HepG2 (cell line): Measurements from ENCODE around the gene GLI3. TPM values are rescaled to one million over a fixed set of nuclear protein-coding genes. Genes with fewer than 3 reads are reported as not detected.

Source experiments
- ATAC-seq: fragments of 200-7000 bp; cut with Tn5 transposase; 3 replicates; pipeline ENCODE4 v1.9.1; 2020; ENCODE audit warnings: mild to moderate bottlenecking, moderate library complexity
- BruUV-seq: library from RNA; stranded (reverse); fragments of 400-500 nt; replicated peaks from 2 replicates; lab custom pipeline; 2021; lab: Mats Ljungman, UMichigan
- CTCF ChIA-PET: fragments of 300-600 bp; formaldehyde crosslinking; extraction: SDS; loops from one replicate; lab custom pipeline; 2021; ENCODE audit warnings: low total read pairs, inconsistent platforms, low intra/inter-chr PET ratio; lab: Yijun Ruan, JAX
- POLR2A ChIA-PET: fragments of 350-600 bp; sonication (Branson Sonifier 250); formaldehyde crosslinking; loops from one replicate; lab custom pipeline; 2020; ENCODE audit warnings: antibody characterized with exemption, inconsistent platforms; lab: Yijun Ruan, JAX
- DNase-seq: peaks from one replicate; pipeline ENCODE4 v3.0.0-alpha.2; 2015; ENCODE audit warnings: low spot score
- FAIRE-seq: peaks from 3 replicates; lab custom pipeline; 2011; peaks lifted over from hg19 to GRCh38; lab: Jason Lieb, UNC
- H2AFZ ChIP-seq: one replicate; pipeline ENCODE4 v1.6.1; 2011; ENCODE audit warnings: low read length, inconsistent platforms
- H3K27ac ChIP-seq: fragments of 300-600 bp; 3 replicates; pipeline ENCODE4 v1.8.0; 2011; ENCODE audit warnings: mixed run types, mild to moderate bottlenecking, mixed read lengths, low read length, inconsistent platforms; ENCODE audit not compliant: insufficient read depth; ENCODE audit errors: extremely low read length
- H3K27me3 ChIP-seq, 2 experiments: fragments of 200-600 bp in 1 of 2; 2 replicates in 1 of 2; 3 replicates in 1 of 2; pipeline versions ENCODE4 v1.6.0 to v1.8.0; 2011; ENCODE audit warnings: low read length in 2 of 2, mild to moderate bottlenecking in 2 of 2, moderate library complexity in 2 of 2, inconsistent platforms in 1 of 2; ENCODE audit not compliant: insufficient read depth in 2 of 2, control insufficient read depth in 1 of 2
- H3K36me3 ChIP-seq, 2 experiments: fragments of 200-600 bp in 1 of 2; replicated peaks in 1 of 2; 2 replicates in 1 of 2; 3 replicates in 1 of 2; pipeline versions ENCODE4 v1.5.1 to v1.8.0; 2011; ENCODE audit warnings: low read length in 2 of 2, inconsistent platforms in 1 of 2; ENCODE audit not compliant: insufficient read depth in 2 of 2, control insufficient read depth in 1 of 2
- H3K4me1 ChIP-seq: 2 replicates; pipeline ENCODE4 v1.5.1; 2012; ENCODE audit warnings: low read length, inconsistent platforms; ENCODE audit not compliant: insufficient read depth
- H3K4me2 ChIP-seq: 2 replicates; pipeline ENCODE4 v1.6.0; 2011; ENCODE audit warnings: low read depth, low read length, inconsistent platforms
- H3K4me3 ChIP-seq, 3 experiments: fragments of 200-600 bp in 1 of 3; sonication (generic), shearing (Covaris generic) in 1 of 3; replicated peaks in 1 of 3; 2 replicates each; pipeline ENCODE4 v1.5.1; 2011 to 2016; ENCODE audit warnings: low read length in 3 of 3, inconsistent platforms in 2 of 3, low read depth in 2 of 3, mild to moderate bottlenecking in 2 of 3, control low read depth in 1 of 3, mixed read lengths in 1 of 3; ENCODE audit not compliant: insufficient read depth in 1 of 3
- H3K79me2 ChIP-seq: one replicate; pipeline ENCODE4 v1.6.1; 2011; ENCODE audit warnings: low read length, inconsistent platforms; ENCODE audit not compliant: insufficient read depth
- H3K9ac ChIP-seq: 2 replicates; pipeline ENCODE4 v1.6.0; 2011; ENCODE audit warnings: mild to moderate bottlenecking, low read depth, low read length, inconsistent platforms; ENCODE audit not compliant: insufficient read depth
- H3K9me3 ChIP-seq: 2 replicates; pipeline ENCODE4 v1.5.1; 2012; ENCODE audit warnings: mild to moderate bottlenecking, low read length
- H4K20me1 ChIP-seq: 2 replicates; pipeline ENCODE4 v1.6.0; 2011; ENCODE audit warnings: inconsistent platforms, mild to moderate bottlenecking, low read length, moderate library complexity; ENCODE audit not compliant: insufficient read depth
- IKZF1 ChIP-seq: fragments of 450-650 bp; IDR thresholded peaks from 2 replicates; pipeline ENCODE4 v1.7.1; 2016
- IKZF4 ChIP-seq: sonication (generic); formaldehyde crosslinking; IDR thresholded peaks from 2 replicates; pipeline ENCODE4 v1.5.1; 2020; ENCODE audit warnings: borderline replicate concordance, mild to moderate bottlenecking, low read depth, missing genetic modification reagents; ENCODE audit errors: not compliant biosample characterization
- MYNN ChIP-seq: sonication (generic); formaldehyde crosslinking; IDR thresholded peaks from 2 replicates; pipeline ENCODE4 v1.4.0; 2020; ENCODE audit warnings: mild to moderate bottlenecking, low read depth, missing genetic modification reagents
- SOX6 ChIP-seq, 2 experiments: fragments of 450-650 bp in 1 of 2; sonication (generic) in 1 of 2; formaldehyde crosslinking in 1 of 2; IDR thresholded peaks; 2 replicates each; pipeline versions ENCODE4 v1.4.0 to v1.6.1; 2017 to 2020; ENCODE audit warnings: antibody characterized with exemption in 1 of 2, mild to moderate bottlenecking in 1 of 2, missing genetic modification reagents in 1 of 2
- SPEN ChIP-seq: sonication (generic); formaldehyde crosslinking; IDR thresholded peaks from 2 replicates; pipeline ENCODE4 v1.5.1; 2020; ENCODE audit warnings: low read depth, mild to moderate bottlenecking, missing genetic modification reagents
- TCF7L2 ChIP-seq: IDR thresholded peaks from 2 replicates; pipeline ENCODE4 v1.6.1; 2011; ENCODE audit warnings: mild to moderate bottlenecking, low read depth, low read length, moderate library complexity
- ZFP82 ChIP-seq: sonication (generic); formaldehyde crosslinking; IDR thresholded peaks from 2 replicates; pipeline ENCODE4 v1.5.1; 2020; ENCODE audit warnings: mild to moderate bottlenecking, missing genetic modification reagents, borderline replicate concordance
- ZNF33B ChIP-seq: sonication (generic); formaldehyde crosslinking; IDR thresholded peaks from 2 replicates; pipeline ENCODE4 v1.5.1; 2020; ENCODE audit warnings: mild to moderate bottlenecking, missing genetic modification reagents
- ZNF784 ChIP-seq: sonication (generic); formaldehyde crosslinking; IDR thresholded peaks from 2 replicates; pipeline ENCODE4 v1.5.1; 2020; ENCODE audit warnings: missing genetic modification reagents, mild to moderate bottlenecking, borderline replicate concordance
- WGBS: methylation state at CpG from one replicate; pipeline ENCODE4 v1.1.6; 2017; ENCODE audit warnings: low lambda C conversion rate; 5-methylcytosine and 5-hydroxymethylcytosine counted together
- in situ Hi-C: cut with HindIII; loops from 2 replicates; pipeline ENCODE4 v1.10.0; 2017; ENCODE audit warnings: low pct_unique_long_range_greater_than_20kb; ENCODE audit not compliant: extremely low pct_ligation_motif_present
- intact Hi-C: fragments of 100-400 bp; cut with micrococcal nuclease; formaldehyde crosslinking; loops from one replicate; pipeline ENCODE4 v1.10.0; 2022; ENCODE audit not compliant: unreplicated experiment
- polyA plus RNA-seq, 8 experiments: library from polyadenylated mRNA; depleted of rRNA in 3 of 8; stranded (reverse) in 7 of 8; unstranded in 1 of 8; fragments of >200 nt; fragmentation: Illumina TruSeq in 4 of 8; extraction: Trizol in 4 of 8; gene quantifications; 2 replicates each; pipeline versions ENCODE4 v1.2.1 to v1.2.3, GENCODE V29; 2011 to 2016; ENCODE audit warnings: low read depth in 4 of 8, missing spikeins in 1 of 8, mixed read lengths in 1 of 8; ENCODE audit not compliant: insufficient read depth in 1 of 8
- total RNA-seq, 5 experiments: library from RNA; depleted of rRNA; stranded (reverse); fragments of >200 nt; fragmentation: Illumina TruSeq; extraction: Trizol; gene quantifications; 2 replicates each; pipeline ENCODE4 v1.2.3, GENCODE V29; 2016; ENCODE audit warnings: low read depth in 1 of 5

Gene GLI3
- total and polyA plus RNA-seq, 2 of the 13 experiments (the other 11 are each of a cell fraction or from before 2014, with no cell fraction given): not detected

GRCh38 chr7:42096681-42097561 lies 140.1 kb downstream of the GLI3 start:
- H3K79me2 ChIP-seq: no peaks in the 10 kb centered on the region
- in situ Hi-C loops (no loop called here), intact Hi-C loops (no loop called here)
- no TSS peak for BruUV-seq
- no peaks in the 10 kb centered on the region for H4K20me1 ChIP-seq
- peaks cover 6 to 45% of the 10 kb centered on the region in 2 experiments; a peak in 3 of 5 replicates for H3K27me3 ChIP-seq
- FAIRE-seq (no peak), ATAC-seq (no peak), DNase-seq (no peak)
- CTCF ChIA-PET: no interaction called here
- H2AFZ ChIP-seq: no peak overlapping the region
- peaks cover 3% of the 10 kb centered on the region for H3K4me1 ChIP-seq
- H3K36me3 ChIP-seq: no peaks in the 10 kb centered on the region
- no peak overlapping the region for H3K27ac ChIP-seq
- H3K9ac ChIP-seq: no peak overlapping the region
- TF ChIP-seq TCF7L2: no peak
- TF ChIP-seq SOX6 (IDR thresholded peaks at IDR 0.05): no peak
- no peak for TF ChIP-seq SOX6 (CRISPR knock-in tag; IDR thresholded peaks at IDR 0.05)
- TF ChIP-seq SPEN (CRISPR knock-in tag): no peak
- TF ChIP-seq MYNN: no peak
- TF ChIP-seq ZFP82 (CRISPR knock-in tag): no peak
- no peak for TF ChIP-seq IKZF4
- no peak for TF ChIP-seq IKZF1
- TF ChIP-seq ZNF33B (CRISPR knock-in tag): no peak
- TF ChIP-seq ZNF784 (CRISPR knock-in tag): no peak
- H3K4me3 ChIP-seq: no peak overlapping the region
- H3K9me3 ChIP-seq: no peaks in the 10 kb centered on the region
- H3K4me2 ChIP-seq: no peak overlapping the region
- POLR2A ChIA-PET: no interaction called here
- 17% methylated on average over 11 of the region's 11 CpGs for WGBS
